Liver (tissue), 9 donors: ENCODE data around the gene LYRM2. TPM values are rescaled to one million over a fixed set of nuclear protein-coding genes. Genes with fewer than 3 reads are reported as not detected.

Experiments used
- DNase-seq: peaks from one replicate; pipeline ENCODE4 v3.0.0-alpha.2; 2017; ENCODE audit warnings: low spot score
- H3K27ac ChIP-seq, 2 donors: one replicate each; pipeline ENCODE4 v1.7.0; 2013; ENCODE audit warnings: inconsistent platforms in 2 of 2, low read length in 2 of 2, control low read depth in 1 of 2, low read depth in 1 of 2, mild to moderate bottlenecking in 1 of 2
- H3K27me3 ChIP-seq, 4 donors: one replicate each; pipeline versions ENCODE4 v1.6.1 to v1.7.0; 2013; ENCODE audit warnings: low read length in 3 of 4, inconsistent platforms in 1 of 4, mild to moderate bottlenecking in 1 of 4, moderate library complexity in 1 of 4; ENCODE audit not compliant: control insufficient read depth in 4 of 4, insufficient read depth in 4 of 4
- H3K36me3 ChIP-seq, 4 donors: one replicate each; pipeline versions ENCODE4 v1.6.1 to v1.7.0; 2013; ENCODE audit warnings: low read length in 3 of 4, mild to moderate bottlenecking in 3 of 4, low read depth in 1 of 4, moderate library complexity in 1 of 4; ENCODE audit not compliant: control insufficient read depth in 4 of 4, insufficient read depth in 3 of 4
- H3K4me1 ChIP-seq, 4 donors: one replicate each; pipeline versions ENCODE4 v1.6.1 to v1.7.0; 2013; ENCODE audit warnings: low read length in 3 of 4, mild to moderate bottlenecking in 3 of 4, moderate library complexity in 1 of 4; ENCODE audit not compliant: control insufficient read depth in 4 of 4, insufficient read depth in 4 of 4
- H3K4me3 ChIP-seq, 3 donors: one replicate each; pipeline versions ENCODE4 v1.6.1 to v1.7.0; 2013; ENCODE audit warnings: low read length in 3 of 3, control low read depth in 1 of 3, low read depth in 1 of 3, mild to moderate bottlenecking in 1 of 3
- H3K9ac ChIP-seq, 2 donors: one replicate each; pipeline ENCODE4 v1.7.0; 2013; ENCODE audit warnings: low read length in 2 of 2, mild to moderate bottlenecking in 2 of 2, moderate library complexity in 2 of 2, control low read depth in 1 of 2, low read depth in 1 of 2
- H3K9me3 ChIP-seq, 4 donors: one replicate each; pipeline versions ENCODE4 v1.6.1 to v1.7.0; 2013; ENCODE audit warnings: low read length in 3 of 4; ENCODE audit not compliant: control insufficient read depth in 4 of 4
- ATF3 ChIP-seq: IDR thresholded peaks from 2 replicates; pipeline ENCODE4 v1.6.1; 2016; ENCODE audit warnings: antibody characterized with exemption
- CTCF ChIP-seq: fragments of 150-350 bp; IDR thresholded peaks from 2 replicates; pipeline ENCODE4 v1.5.1; 2017; ENCODE audit warnings: improper control_type of control experiment, low read depth, low read length; ENCODE audit not compliant: missing input control
- EGR1 ChIP-seq, 2 donors: IDR thresholded peaks; 2 replicates each; pipeline ENCODE4 v1.6.1; 2016 to 2018; ENCODE audit warnings: antibody characterized with exemption in 2 of 2, low read depth in 2 of 2
- FOXA1 ChIP-seq: IDR thresholded peaks from 2 replicates; pipeline ENCODE4 v1.6.1; 2016; ENCODE audit warnings: antibody characterized with exemption
- FOXA2 ChIP-seq: IDR thresholded peaks from 2 replicates; pipeline ENCODE4 v1.6.1; 2016; ENCODE audit warnings: antibody characterized with exemption
- GABPA ChIP-seq, 2 donors: IDR thresholded peaks in 1 of 2; conservative IDR thresholded peaks in 1 of 2; 2 replicates each; pipeline ENCODE4 v1.6.1; 2016; ENCODE audit warnings: antibody characterized with exemption in 2 of 2, mild to moderate bottlenecking in 1 of 2, moderate library complexity in 1 of 2
- HNF4A ChIP-seq, 2 donors: conservative IDR thresholded peaks; 2 replicates each; pipeline ENCODE4 v1.6.1; 2016; ENCODE audit warnings: antibody characterized with exemption in 2 of 2, mild to moderate bottlenecking in 2 of 2
- HNF4G ChIP-seq: IDR thresholded peaks from 2 replicates; pipeline ENCODE4 v1.6.1; 2016; ENCODE audit warnings: antibody characterized with exemption
- JUND ChIP-seq, 2 donors: IDR thresholded peaks; 2 replicates each; pipeline ENCODE4 v1.6.1; 2016; ENCODE audit warnings: antibody characterized with exemption in 2 of 2
- MAX ChIP-seq: IDR thresholded peaks from 2 replicates; pipeline ENCODE4 v1.6.1; 2016; ENCODE audit warnings: antibody characterized with exemption
- NR2F2 ChIP-seq: IDR thresholded peaks from 2 replicates; pipeline ENCODE4 v1.6.1; 2016; ENCODE audit warnings: antibody characterized with exemption
- RAD21 ChIP-seq, 2 donors: IDR thresholded peaks; 2 replicates each; pipeline ENCODE4 v1.6.1; 2016; ENCODE audit warnings: antibody characterized with exemption in 2 of 2, mild to moderate bottlenecking in 2 of 2
- RXRA ChIP-seq, 2 donors: IDR thresholded peaks; 2 replicates each; pipeline ENCODE4 v1.6.1; 2017 to 2018; ENCODE audit warnings: antibody characterized with exemption in 2 of 2, mild to moderate bottlenecking in 1 of 2
- SP1 ChIP-seq: IDR thresholded peaks from 2 replicates; pipeline ENCODE4 v1.6.1; 2018; ENCODE audit warnings: antibody characterized with exemption, mild to moderate bottlenecking
- TAF1 ChIP-seq: conservative IDR thresholded peaks from 2 replicates; pipeline ENCODE4 v1.6.1; 2016; ENCODE audit warnings: antibody characterized with exemption, mild to moderate bottlenecking
- ZBTB33 ChIP-seq: IDR thresholded peaks from 2 replicates; pipeline ENCODE4 v1.6.1; 2016; ENCODE audit warnings: antibody characterized with exemption
- WGBS: extraction: QIAGEN DNeasy Blood & Tissue Kit; methylation state at CpG from one replicate; pipeline ENCODE4 v1.1.7; 2013; 5-methylcytosine and 5-hydroxymethylcytosine counted together
- polyA plus RNA-seq, 2 donors: library from polyadenylated mRNA; stranded (reverse) in 1 of 2; unstranded in 1 of 2; fragments of 200-250 nt in 1 of 2; fragments of >200 nt in 1 of 2; fragmentation: Nextera tagmentation in 1 of 2; extraction: Ambion mirVana in 1 of 2; gene quantifications; one replicate each; pipeline versions ENCODE4 v1.2.1 to v1.2.3, GENCODE V29; 2013 to 2015
- total RNA-seq, 2 donors: library from RNA; depleted of rRNA; stranded (reverse); fragments of >200 nt; gene quantifications; one replicate each; pipeline ENCODE4 v1.2.3, GENCODE V29; 2014
- donor health status: healthy.
- donor health status: healthy.
- donor health status: healthy.
- donor health status: healthy.
- donor health status: healthy.

The LYRM2 gene
- total and polyA plus RNA-seq, 4 donors = 8.9 to 34.7 (median 12.4) TPM

- TF ChIP-seq CTCF (peak; percentile 83), FOXA1 (no peak)
These were observed 28.4 kb downstream of the LYRM2 start (continued) for GRCh38 chr6:89610149-89610642.

GRCh38 chr6:89605861-89606260, 32.7 kb downstream of the LYRM2 start:
- DNase-seq = no peak
- WGBS = 95% methylated on average over 5 of the region's 5 CpGs
- H3K4me3 ChIP-seq = no peak overlapping the region
- no peak overlapping the region for H3K27ac ChIP-seq
- peaks cover 0 to 2% (median 0%) of the 10 kb centered on the region in 4 donors for H3K36me3 ChIP-seq
- no peaks in the 10 kb centered on the region for H3K4me1 ChIP-seq
- H3K9me3 ChIP-seq = no peaks in the 10 kb centered on the region
- H3K9ac ChIP-seq = no peak overlapping the region
- no peak for TF ChIP-seq HNF4G
- no peak for TF ChIP-seq NR2F2
- TF ChIP-seq MAX = no peak
- no peak for TF ChIP-seq ZBTB33
- TF ChIP-seq EGR1 (IDR thresholded peaks at IDR 0.05; ENCODE audit: low read depth in 2 of 2) = no peak
- TF ChIP-seq FOXA1 = no peak
- TF ChIP-seq GABPA (IDR thresholded peaks at IDR 0.05 in 1 of 2, conservative IDR thresholded peaks at IDR 0.05 in 1 of 2) = no peak
- no peak for TF ChIP-seq FOXA2
- no peak for TF ChIP-seq ATF3
- no peak for TF ChIP-seq RAD21 (IDR thresholded peaks at IDR 0.05)
- TF ChIP-seq JUND (IDR thresholded peaks at IDR 0.05) = no peak
- no peak for TF ChIP-seq TAF1
- TF ChIP-seq RXRA (IDR thresholded peaks at IDR 0.05) = no peak
- no peak for TF ChIP-seq HNF4A (conservative IDR thresholded peaks at IDR 0.05)
- no peak for TF ChIP-seq CTCF
- TF ChIP-seq SP1 = no peak
- no peaks in the 10 kb centered on the region for H3K27me3 ChIP-seq
